ENCODE measurements around the gene PIK3IP1. TPM values are rescaled to one million over a fixed set of nuclear protein-coding genes. Genes with fewer than 3 reads are reported as not detected.
A peak's percentile ranks its signal among the peaks of the same experiment; 100 is the strongest.
"Not testable (repeated sequence)": the region's sequence is repeated elsewhere in the genome, so short reads cannot be mapped to it uniquely, and the experiment has no call there.

PIK3IP1 gene
- total RNA-seq, 4 donors from 2014 or later = 7.0 to 53.0 (median 19.2) TPM

- Histone ChIP-seq H3K36me3 (peaks cover 0 to 6% (median 0%) of the 10 kb centered on the region in 3 donors), H3K27me3 (no peaks in the 10 kb centered on the region), H3K4me1 (peaks cover 12 to 37% (median 16%) of the 10 kb centered on the region in 3 donors), H3K9me3 (no peaks in the 10 kb centered on the region), H3K4me3 (no peak overlapping the region), H3K27ac (peak overlapping the region; percentile 47 to 78 (median 72))
- no peak for DNase-seq
- 21 to 65% methylated on average over 5 of the region's 5 CpGs for WGBS, 2 donors
- TF ChIP-seq POLR2A (IDR thresholded peaks at IDR 0.05) (no peak), CTCF (IDR thresholded peaks at IDR 0.05) (no peak)
- intact Hi-C loops (cut with DNase I) = no loop called here
Measured at GRCh38 chr22:31243339-31244045, 48.8 kb downstream of the PIK3IP1 start.

- peaks cover 0 to 6% (median 0%) of the 10 kb centered on the region in 3 donors for H3K36me3 ChIP-seq
- no peaks in the 10 kb centered on the region for H3K27me3 ChIP-seq
- TF ChIP-seq POLR2A (IDR thresholded peaks at IDR 0.05) = no peak
- no peak for TF ChIP-seq CTCF (IDR thresholded peaks at IDR 0.05)
- intact Hi-C loops (cut with DNase I) = no loop called here
- no peaks in the 10 kb centered on the region for H3K9me3 ChIP-seq
- no peak for DNase-seq
- H3K4me3 ChIP-seq = no peak overlapping the region
- H3K4me1 ChIP-seq = peaks cover 5 to 23% (median 6%) of the 10 kb centered on the region in 3 donors
- no peak overlapping the region for H3K27ac ChIP-seq
Measured at GRCh38 chr22:31241936-31242335, 50.4 kb downstream of the PIK3IP1 start.

GRCh38 chr22:31241200-31241599, 51.1 kb downstream of the PIK3IP1 start:
- H3K27ac ChIP-seq = no peak overlapping the region
- WGBS, 2 donors = 18 to 55% methylated on average over 1 of the region's 1 CpG
- H3K4me1 ChIP-seq = peaks cover 5 to 23% (median 6%) of the 10 kb centered on the region in 3 donors
- H3K4me3 ChIP-seq = no peak overlapping the region
- no peaks in the 10 kb centered on the region for H3K9me3 ChIP-seq
- H3K36me3 ChIP-seq = peaks cover 0 to 6% (median 0%) of the 10 kb centered on the region in 3 donors
- H3K27me3 ChIP-seq = no peaks in the 10 kb centered on the region
- TF ChIP-seq CTCF (IDR thresholded peaks at IDR 0.05) = no peak
- TF ChIP-seq POLR2A (IDR thresholded peaks at IDR 0.05) = no peak
- no peak for DNase-seq
- intact Hi-C loops (cut with DNase I) = no loop called here

- no peak overlapping the region for H3K27ac ChIP-seq
- no peak for DNase-seq
- peaks cover 5 to 22% (median 6%) of the 10 kb centered on the region in 3 donors for H3K4me1 ChIP-seq
- H3K36me3 ChIP-seq = peaks cover 0 to 6% (median 0%) of the 10 kb centered on the region in 3 donors
- TF ChIP-seq CTCF (IDR thresholded peaks at IDR 0.05) (no peak), POLR2A (IDR thresholded peaks at IDR 0.05) (no peak)
- intact Hi-C loops (cut with DNase I) = no loop called here
- H3K9me3 ChIP-seq = no peaks in the 10 kb centered on the region
- no peak overlapping the region for H3K4me3 ChIP-seq
- no peaks in the 10 kb centered on the region for H3K27me3 ChIP-seq
- 81 to 85% methylated on average over 6 of the region's 6 CpGs for WGBS, 2 donors
Measured at GRCh38 chr22:31239771-31240370, 52.4 kb downstream of the PIK3IP1 start.

GRCh38 chr22:31238057-31238456, 54.2 kb downstream of the PIK3IP1 start:
- H3K9me3 ChIP-seq = no peaks in the 10 kb centered on the region
- no peak overlapping the region for H3K4me3 ChIP-seq
- no peaks in the 10 kb centered on the region for H3K27me3 ChIP-seq
- no peak for TF ChIP-seq POLR2A (IDR thresholded peaks at IDR 0.05)
- TF ChIP-seq CTCF (IDR thresholded peaks at IDR 0.05) = no peak
- H3K4me1 ChIP-seq = peaks cover 0 to 14% (median 3%) of the 10 kb centered on the region in 3 donors
- H3K36me3 ChIP-seq = peaks cover 0 to 6% (median 0%) of the 10 kb centered on the region in 3 donors
- DNase-seq = no peak
- intact Hi-C loops (cut with DNase I) = no loop called here
- no peak overlapping the region for H3K27ac ChIP-seq
- WGBS, 2 donors = 75 to 88% methylated on average over 1 of the region's 1 CpG

GRCh38 chr22:31236044-31236443, 56.2 kb downstream of the PIK3IP1 start:
- H3K36me3 ChIP-seq; H3K9me3 ChIP-seq; intact Hi-C loops (cut with DNase I); DNase-seq; H3K4me3 ChIP-seq; H3K27ac ChIP-seq; H3K27me3 ChIP-seq: not testable (repeated sequence)
- H3K4me1 ChIP-seq = peaks cover under 1 to 26% (median 12%) of the 10 kb centered on the region in 3 donors
- 86 to 92% methylated on average over 1 of the region's 4 CpGs for WGBS, 2 donors
